T-helper 17 cell (primary cell): ENCODE measurements around the gene NUBP1. TPM values are rescaled to one million over a fixed set of nuclear protein-coding genes. Genes with fewer than 3 reads are reported as not detected.
"Not testable (repeated sequence)": the region's sequence is repeated elsewhere in the genome, so short reads cannot be mapped to it uniquely, and the experiment has no call there.

Experiments
- ATAC-seq: fragments of 150-1000 bp; cut with Tn5 transposase; 2 replicates; pipeline ENCODE4 v1.10.0; 2021; ENCODE audit warnings: mild to moderate bottlenecking, moderate library complexity
- DNase-seq, 3 donors: peaks; one replicate each; pipeline versions ENCODE4 v3.0.0 to v3.0.0-alpha.2; 2020 to 2021
- H3K9me3 ChIP-seq: one replicate; pipeline ENCODE4 v1.7.0; 2013; ENCODE audit warnings: low read length, mild to moderate bottlenecking; ENCODE audit not compliant: control insufficient read depth, poor library complexity, severe bottlenecking
- H3K27ac Mint-ChIP-seq: one replicate; pipeline ENCODE4 v1.8.0; 2022; ENCODE audit warnings: mild to moderate bottlenecking, moderate library complexity, mixed read lengths
- H3K27me3 Mint-ChIP-seq: one replicate; pipeline ENCODE4 v1.8.0; 2022; ENCODE audit warnings: mixed read lengths
- H3K36me3 Mint-ChIP-seq: one replicate; pipeline ENCODE4 v1.8.0; 2022; ENCODE audit warnings: low read depth, mixed read lengths
- H3K4me1 Mint-ChIP-seq: one replicate; pipeline ENCODE4 v1.8.0; 2022; ENCODE audit warnings: mild to moderate bottlenecking, mixed read lengths
- H3K4me3 Mint-ChIP-seq: one replicate; pipeline ENCODE4 v1.8.0; 2022; ENCODE audit warnings: mild to moderate bottlenecking, moderate library complexity, mixed read lengths
- total RNA-seq, 4 donors: library from RNA in 2 of 4; stranded (reverse) in 2 of 4; gene quantifications; one replicate each; pipeline ENCODE4 v1.2.3 and lab custom pipeline; 2022 to 2026

NUBP1 gene
- total RNA-seq, 2 donors from 2014 or later, result 19.2 to 21.0 TPM

- ATAC-seq, result peak; percentile 45
- no peaks in the 10 kb centered on the region for H3K9me3 ChIP-seq
- no peak overlapping the region for H3K4me3 Mint-ChIP-seq
Observed at GRCh38 chr16:10787304-10787703, 43.7 kb downstream of the NUBP1 start.

GRCh38 chr16:10788630-10789029, 45.0 kb downstream of the NUBP1 start:
- not testable (repeated sequence) for H3K4me3 Mint-ChIP-seq, H3K4me1 Mint-ChIP-seq, H3K9me3 ChIP-seq, DNase-seq, H3K27ac Mint-ChIP-seq, H3K36me3 Mint-ChIP-seq, ATAC-seq, H3K27me3 Mint-ChIP-seq

More at GRCh38 chr16:10787304-10787703, 43.7 kb downstream of the NUBP1 start:
- no peak for DNase-seq
- Mint-ChIP-seq H3K27ac (no peak overlapping the region), H3K36me3 (peaks cover 2% of the 10 kb centered on the region), H3K27me3 (peaks cover 13% of the 10 kb centered on the region), H3K4me1 (no peaks in the 10 kb centered on the region)

- peaks cover 2% of the 10 kb centered on the region for H3K36me3 Mint-ChIP-seq
- no peaks in the 10 kb centered on the region for H3K9me3 ChIP-seq
- H3K4me1 Mint-ChIP-seq, result no peaks in the 10 kb centered on the region
- H3K27me3 Mint-ChIP-seq, result peaks cover 6% of the 10 kb centered on the region
- H3K27ac Mint-ChIP-seq, result no peak overlapping the region
- DNase-seq, result no peak
- no peak overlapping the region for H3K4me3 Mint-ChIP-seq
- no peak for ATAC-seq
Observed at GRCh38 chr16:10791048-10791447, 47.4 kb downstream of the NUBP1 start.

GRCh38 chr16:10799736-10800135, 56.1 kb downstream of the NUBP1 start:
- H3K27me3 Mint-ChIP-seq, result peaks cover 6% of the 10 kb centered on the region
- DNase-seq, result no peak
- peaks cover 2% of the 10 kb centered on the region for H3K9me3 ChIP-seq
- ATAC-seq, result no peak
- no peak overlapping the region for H3K27ac Mint-ChIP-seq
- H3K36me3 Mint-ChIP-seq, result peaks cover 2% of the 10 kb centered on the region
- no peak overlapping the region for H3K4me3 Mint-ChIP-seq
- no peaks in the 10 kb centered on the region for H3K4me1 Mint-ChIP-seq

GRCh38 chr16:10805334-10805733, 61.7 kb downstream of the NUBP1 start:
- peaks cover 16% of the 10 kb centered on the region for H3K27me3 Mint-ChIP-seq
- no peak overlapping the region for H3K4me3 Mint-ChIP-seq
- H3K9me3 ChIP-seq, result no peaks in the 10 kb centered on the region
- ATAC-seq (no peak), DNase-seq (no peak)
- H3K4me1 Mint-ChIP-seq, result no peaks in the 10 kb centered on the region
- H3K27ac Mint-ChIP-seq, result no peak overlapping the region
- no peaks in the 10 kb centered on the region for H3K36me3 Mint-ChIP-seq

GRCh38 chr16:10806698-10807097, 63.1 kb downstream of the NUBP1 start:
- DNase-seq (no peak), ATAC-seq (no peak)
- H3K27me3 Mint-ChIP-seq, result peaks cover 16% of the 10 kb centered on the region

GRCh38 chr16:10808218-10808617, 64.6 kb downstream of the NUBP1 start:
- DNase-seq (no peak), ATAC-seq (no peak)
- no peak overlapping the region for H3K4me3 Mint-ChIP-seq
- H3K9me3 ChIP-seq, result no peaks in the 10 kb centered on the region
- H3K36me3 Mint-ChIP-seq, result no peaks in the 10 kb centered on the region
- no peak overlapping the region for H3K27ac Mint-ChIP-seq
- H3K4me1 Mint-ChIP-seq, result peaks cover 3% of the 10 kb centered on the region
- H3K27me3 Mint-ChIP-seq, result peaks cover 16% of the 10 kb centered on the region

More at GRCh38 chr16:10806698-10807097, 63.1 kb downstream of the NUBP1 start:
- Mint-ChIP-seq H3K36me3 (no peaks in the 10 kb centered on the region), H3K4me1 (no peaks in the 10 kb centered on the region), H3K27ac (no peak overlapping the region), H3K4me3 (no peak overlapping the region)
- no peaks in the 10 kb centered on the region for H3K9me3 ChIP-seq

GRCh38 chr16:10808850-10809249, 65.2 kb downstream of the NUBP1 start:
- no peaks in the 10 kb centered on the region for H3K9me3 ChIP-seq
- ATAC-seq, result no peak
- H3K27ac Mint-ChIP-seq, result no peak overlapping the region
- peaks cover 3% of the 10 kb centered on the region for H3K4me1 Mint-ChIP-seq
- peaks cover 16% of the 10 kb centered on the region for H3K27me3 Mint-ChIP-seq
- no peaks in the 10 kb centered on the region for H3K36me3 Mint-ChIP-seq
- H3K4me3 Mint-ChIP-seq, result no peak overlapping the region
- no peak for DNase-seq

- Mint-ChIP-seq H3K4me3 (no peak overlapping the region), H3K4me1 (peaks cover 3% of the 10 kb centered on the region), H3K27me3 (peaks cover 10% of the 10 kb centered on the region), H3K27ac (no peak overlapping the region), H3K36me3 (no peaks in the 10 kb centered on the region)
- DNase-seq (no peak), ATAC-seq (no peak)
- H3K9me3 ChIP-seq, result no peaks in the 10 kb centered on the region
Observed at GRCh38 chr16:10809706-10810105, 66.1 kb downstream of the NUBP1 start.

- ATAC-seq (no peak), DNase-seq (no peak)
- no peak overlapping the region for H3K4me3 Mint-ChIP-seq
- peak overlapping the region; percentile 14 for H3K27ac Mint-ChIP-seq
- H3K4me1 Mint-ChIP-seq, result peaks cover 3% of the 10 kb centered on the region
- H3K27me3 Mint-ChIP-seq, result peaks cover 2% of the 10 kb centered on the region
- no peaks in the 10 kb centered on the region for H3K9me3 ChIP-seq
- no peaks in the 10 kb centered on the region for H3K36me3 Mint-ChIP-seq
Observed at GRCh38 chr16:10812312-10813098, 68.9 kb downstream of the NUBP1 start.

GRCh38 chr16:10813099-10813455, 69.4 kb downstream of the NUBP1 start:
- H3K27me3 Mint-ChIP-seq, result peaks cover 6% of the 10 kb centered on the region
- peaks cover 3% of the 10 kb centered on the region for H3K4me1 Mint-ChIP-seq
- no peak overlapping the region for H3K4me3 Mint-ChIP-seq
- DNase-seq, result no peak
- ATAC-seq, result no peak
- no peaks in the 10 kb centered on the region for H3K9me3 ChIP-seq
- peak overlapping the region; percentile 14 for H3K27ac Mint-ChIP-seq
- H3K36me3 Mint-ChIP-seq, result no peaks in the 10 kb centered on the region

GRCh38 chr16:10817514-10817913, 73.9 kb downstream of the NUBP1 start:
- H3K27me3 Mint-ChIP-seq, result peaks cover 6% of the 10 kb centered on the region
- no peak for DNase-seq
- ATAC-seq, result no peak

GRCh38 chr16:10817963-10818941, 74.6 kb downstream of the NUBP1 start, which contains the start of gene TVP23A:
TVP23A (minus strand) TSS chr16:10818794; CDS start chr16:10818493, 301 bp downstream.
- Mint-ChIP-seq H3K36me3 (no peaks in the 10 kb centered on the region), H3K27me3 (peaks cover 6% of the 10 kb centered on the region)

More at GRCh38 chr16:10817514-10817913, 73.9 kb downstream of the NUBP1 start:
- no peak overlapping the region for H3K27ac Mint-ChIP-seq
- no peaks in the 10 kb centered on the region for H3K36me3 Mint-ChIP-seq
- H3K4me1 Mint-ChIP-seq, result peaks cover 4% of the 10 kb centered on the region
- H3K4me3 Mint-ChIP-seq, result no peak overlapping the region
- H3K9me3 ChIP-seq, result no peaks in the 10 kb centered on the region

More at GRCh38 chr16:10817963-10818941, 74.6 kb downstream of the NUBP1 start, which contains the start of gene TVP23A:
- no peaks in the 10 kb centered on the region for H3K9me3 ChIP-seq
- ATAC-seq (no peak), DNase-seq (no peak)
- no peak within 1 kb of the TSS for H3K4me3 Mint-ChIP-seq
- H3K27ac Mint-ChIP-seq, result no peak within 1 kb of the TSS
- peaks cover 3% of the 10 kb centered on the region for H3K4me1 Mint-ChIP-seq
